Loucy (cell line): ENCODE data around the gene PAPOLB.

Experiments
- H2AFZ ChIP-seq: fragments of 200-600 bp; sonication (generic); 2 replicates; pipeline ENCODE4 v1.6.0; 2016; ENCODE audit warnings: antibody characterized with exemption, mild to moderate bottlenecking, low read length, moderate library complexity
- H3F3A ChIP-seq: fragments of 200-600 bp; 2 replicates; pipeline ENCODE4 v1.6.0; 2016; ENCODE audit warnings: antibody characterized with exemption, low read depth, mild to moderate bottlenecking
- H3K27me3 ChIP-seq: fragments of 200-600 bp; sonication (generic); 2 replicates; pipeline ENCODE4 v1.6.1; 2014; ENCODE audit warnings: low read length, mild to moderate bottlenecking; ENCODE audit not compliant: insufficient read depth, poor library complexity, severe bottlenecking
- H3K36me3 ChIP-seq: fragments of 200-600 bp; sonication (generic); 2 replicates; pipeline ENCODE4 v1.6.1; 2016; ENCODE audit warnings: low read length; ENCODE audit not compliant: insufficient read depth
- H3K4me1 ChIP-seq: fragments of 200-600 bp; sonication (generic); 2 replicates; pipeline ENCODE4 v1.5.1; 2014; ENCODE audit warnings: low read length, mild to moderate bottlenecking; ENCODE audit not compliant: insufficient read depth, poor library complexity, severe bottlenecking
- H3K4me2 ChIP-seq: fragments of 200-600 bp; sonication (generic); 2 replicates; pipeline ENCODE4 v1.6.0; 2014; ENCODE audit warnings: antibody characterized with exemption, low read length, low read depth, mild to moderate bottlenecking; ENCODE audit not compliant: poor library complexity, severe bottlenecking
- H3K4me3 ChIP-seq: fragments of 200-600 bp; sonication (generic); 2 replicates; pipeline ENCODE4 v1.5.1; 2014; ENCODE audit warnings: low read length, mild to moderate bottlenecking, mixed read lengths; ENCODE audit not compliant: poor library complexity, severe bottlenecking
- H3K79me2 ChIP-seq: fragments of 200-600 bp; sonication (generic); 2 replicates; pipeline ENCODE4 v1.6.1; 2014; ENCODE audit warnings: low read length; ENCODE audit not compliant: insufficient read depth
- H3K9ac ChIP-seq: fragments of 200-600 bp; sonication (generic); 2 replicates; pipeline ENCODE4 v1.6.0; 2014; ENCODE audit warnings: mild to moderate bottlenecking, low read depth, low read length, moderate library complexity; ENCODE audit not compliant: poor library complexity, severe bottlenecking
- H3K9me2 ChIP-seq: fragments of 200-600 bp; sonication (generic); replicated peaks from 2 replicates; pipeline ENCODE4 v1.6.1; 2016; ENCODE audit warnings: low read depth, low read length, mixed read lengths
- H3K9me3 ChIP-seq: fragments of 200-600 bp; sonication (generic); 2 replicates; pipeline ENCODE4 v1.6.1; 2014; ENCODE audit warnings: mild to moderate bottlenecking, antibody characterized with exemption, low read length, low read depth; ENCODE audit not compliant: insufficient read depth
- H4K20me1 ChIP-seq: fragments of 200-600 bp; sonication (generic); 2 replicates; pipeline ENCODE4 v1.6.0; 2014; ENCODE audit warnings: antibody characterized with exemption, low read length, mild to moderate bottlenecking; ENCODE audit not compliant: insufficient read depth, poor library complexity, severe bottlenecking
- CTCF ChIP-seq: fragments of 200-600 bp; sonication (generic); conservative IDR thresholded peaks from 2 replicates; pipeline ENCODE4 v1.5.1; 2014; ENCODE audit warnings: mild to moderate bottlenecking, antibody characterized with exemption, low read length
- EZH2phosphoT487 ChIP-seq: fragments of 200-600 bp; IDR thresholded peaks from 2 replicates; pipeline ENCODE4 v1.6.1; 2018; ENCODE audit warnings: antibody characterized with exemption, mild to moderate bottlenecking, moderate library complexity, borderline replicate concordance

The PAPOLB gene

GRCh38 chr7:4842319-4843064, 19.3 kb downstream of the PAPOLB start:
- Histone ChIP-seq H3K9ac (no peak overlapping the region), H4K20me1 (no peaks in the 10 kb centered on the region), H3K4me3 (no peak overlapping the region), H3F3A (no peaks in the 10 kb centered on the region), H3K27me3 (no peaks in the 10 kb centered on the region), H3K9me3 (no peaks in the 10 kb centered on the region), H2AFZ (no peak overlapping the region), H3K4me1 (no peaks in the 10 kb centered on the region), H3K4me2 (no peak overlapping the region), H3K36me3 (no peaks in the 10 kb centered on the region), H3K79me2 (no peaks in the 10 kb centered on the region), H3K9me2 (no peaks in the 10 kb centered on the region)
- no peak for TF ChIP-seq CTCF
- no peak for TF ChIP-seq EZH2phosphoT487

DNA sequence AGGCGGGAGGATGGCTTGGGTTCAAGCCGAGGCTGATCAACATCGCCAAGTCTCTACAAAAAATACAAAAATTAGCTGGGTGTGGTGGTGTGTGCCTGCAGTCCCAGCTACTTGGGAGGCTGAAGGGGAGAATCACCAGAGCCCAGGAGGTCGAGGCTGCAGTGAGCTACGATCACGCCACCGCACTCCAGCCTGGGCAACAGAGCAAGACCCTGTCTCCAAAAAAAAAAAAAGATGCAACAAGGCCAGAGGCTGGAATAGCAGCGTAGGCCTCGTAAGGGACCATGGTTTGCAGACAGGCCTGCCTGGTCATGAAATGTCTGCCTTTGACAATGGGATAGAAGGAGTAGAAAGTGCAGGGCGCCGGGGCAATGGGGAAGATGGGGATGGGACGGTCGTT, 20.0 kb downstream of the PAPOLB start:
- H3K9ac ChIP-seq: no peak overlapping the region
- H3K4me3 ChIP-seq: no peak overlapping the region
- no peaks in the 10 kb centered on the region for H3K9me3 ChIP-seq
- H3K4me1 ChIP-seq: no peaks in the 10 kb centered on the region
- no peak for TF ChIP-seq EZH2phosphoT487
- no peak for TF ChIP-seq CTCF
- H3K36me3 ChIP-seq: no peaks in the 10 kb centered on the region
- H2AFZ ChIP-seq: no peak overlapping the region
- no peaks in the 10 kb centered on the region for H3K9me2 ChIP-seq
- H4K20me1 ChIP-seq: no peaks in the 10 kb centered on the region
- H3F3A ChIP-seq: no peaks in the 10 kb centered on the region
- no peak overlapping the region for H3K4me2 ChIP-seq
- no peaks in the 10 kb centered on the region for H3K79me2 ChIP-seq
- H3K27me3 ChIP-seq: no peaks in the 10 kb centered on the region

DNA sequence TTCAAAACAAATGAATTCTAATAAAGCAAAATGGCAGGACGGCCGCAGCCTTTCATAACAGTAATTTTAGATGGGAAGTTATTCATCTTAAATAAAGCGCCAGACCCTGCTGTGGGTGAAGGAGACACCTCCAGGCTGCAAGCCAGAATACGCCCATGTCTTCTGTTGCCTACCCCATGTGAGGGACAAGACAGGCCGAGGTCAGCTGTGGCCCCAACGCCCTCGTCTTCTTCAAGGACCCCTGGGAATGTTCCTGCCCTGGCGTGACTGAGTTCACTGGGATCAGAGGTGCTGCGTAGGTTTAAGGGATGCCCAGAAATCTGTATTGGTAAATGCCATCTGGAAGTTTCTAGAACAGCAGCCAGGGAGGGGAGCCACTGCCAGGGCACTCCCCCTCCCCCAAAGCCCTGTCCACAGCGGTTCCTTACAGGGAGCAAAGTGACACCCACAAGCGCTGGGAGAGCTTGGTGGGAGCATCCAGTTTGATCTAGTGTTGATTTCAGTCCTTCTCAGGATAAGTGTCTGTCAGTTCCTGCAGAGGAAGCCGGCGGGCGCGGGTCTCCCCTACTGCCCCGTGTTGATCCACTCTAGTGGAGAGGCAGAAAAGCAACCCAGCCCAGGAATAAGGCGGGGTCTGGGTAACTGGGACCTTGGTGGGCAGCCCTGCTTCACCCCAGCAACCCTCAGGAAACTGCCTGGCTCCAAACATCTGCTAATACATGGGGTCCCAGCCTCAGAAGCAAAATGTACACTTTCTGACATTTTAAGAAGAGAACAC, 20.6 kb downstream of the PAPOLB start:
- Histone ChIP-seq H4K20me1 (no peaks in the 10 kb centered on the region), H3K9ac (no peak overlapping the region), H3K9me3 (no peaks in the 10 kb centered on the region), H3K79me2 (no peaks in the 10 kb centered on the region), H3K36me3 (no peaks in the 10 kb centered on the region), H3K4me3 (no peak overlapping the region), H3K4me1 (no peaks in the 10 kb centered on the region), H2AFZ (no peak overlapping the region), H3K4me2 (no peak overlapping the region), H3K27me3 (no peaks in the 10 kb centered on the region), H3F3A (no peaks in the 10 kb centered on the region), H3K9me2 (no peaks in the 10 kb centered on the region)
- no peak for TF ChIP-seq CTCF
